HL-60 (cell line): ENCODE data around the gene TAGLN3.

Experiments used
- DNase-seq, 2 experiments: peaks; one replicate each; pipeline ENCODE4 v3.0.0-alpha.2; 2010 to 2020; ENCODE audit warnings: low read depth in 1 of 2, low spot score in 1 of 2
- H3K27ac ChIP-seq: fragments of 250-450 bp; sonication (Bioruptor Pico); replicated peaks from 2 replicates; pipeline ENCODE4 v1.5.1; 2020; ENCODE audit warnings: mild to moderate bottlenecking, moderate library complexity
- H3K27me3 ChIP-seq: fragments of 250-450 bp; sonication (Bioruptor Pico); 2 replicates; pipeline ENCODE4 v1.5.1; 2021; ENCODE audit warnings: mild to moderate bottlenecking, moderate library complexity; ENCODE audit not compliant: insufficient read depth, poor library complexity, severe bottlenecking
- H3K4me3 ChIP-seq: replicated peaks from 2 replicates; pipeline ENCODE4 v1.5.1; 2011; ENCODE audit warnings: mild to moderate bottlenecking, control low read depth, low read length; ENCODE audit not compliant: insufficient read depth
- GABPA ChIP-seq: IDR thresholded peaks from 2 replicates; pipeline ENCODE4 v1.6.1; 2012; ENCODE audit warnings: low read depth
- POLR2AphosphoS5 ChIP-seq: IDR thresholded peaks from 2 replicates; pipeline ENCODE4 v1.6.1; 2012; ENCODE audit warnings: low read depth
- REST ChIP-seq: IDR thresholded peaks from 2 replicates; pipeline ENCODE4 v1.6.1; 2012; ENCODE audit warnings: low read depth; ENCODE audit not compliant: insufficient replicate concordance
- SPI1 ChIP-seq: IDR thresholded peaks from 2 replicates; pipeline ENCODE4 v1.6.1; 2012; ENCODE audit warnings: low read depth, mild to moderate bottlenecking, borderline replicate concordance
- TF ChIP-seq, protein P1 (sequence below): IDR thresholded peaks from one replicate; pipeline ENCODE4 v1.5.1; 2011; ENCODE audit warnings: low read length, control low read depth, inconsistent platforms; ENCODE audit not compliant: insufficient read depth

The TAGLN3 gene

DNA sequence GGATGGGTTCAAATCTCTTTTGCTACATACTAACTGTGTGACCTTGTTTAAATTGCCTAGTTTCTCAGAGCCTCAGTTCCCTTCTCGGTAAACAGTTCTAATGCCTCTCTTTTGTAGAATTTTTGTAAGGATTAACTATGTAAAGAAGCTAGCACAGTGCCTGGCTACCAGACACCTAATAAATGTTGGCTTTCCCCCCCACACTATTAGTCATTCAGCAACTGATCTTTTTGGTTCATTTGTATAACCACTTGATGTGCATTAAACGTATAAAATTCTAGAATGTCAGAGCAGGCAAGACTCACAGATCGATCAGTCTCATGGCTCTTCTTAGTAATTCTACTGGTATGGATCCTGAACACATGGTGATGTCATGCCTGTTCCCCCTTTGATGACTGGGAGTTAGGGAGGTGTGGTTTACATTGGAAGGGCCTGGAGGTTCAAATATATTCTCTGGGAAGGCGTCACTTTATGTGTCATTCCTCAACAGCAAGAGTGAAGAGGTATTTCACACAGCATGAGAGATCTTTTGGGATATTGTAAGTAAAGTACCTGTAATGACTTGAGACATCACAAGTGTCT, 6.5 kb downstream of the TAGLN3 start:
- TF ChIP-seq SPI1: no peak
- no peak for TF ChIP-seq POLR2AphosphoS5
- no peak for TF ChIP-seq GABPA
- TF ChIP-seq, protein P1, sequence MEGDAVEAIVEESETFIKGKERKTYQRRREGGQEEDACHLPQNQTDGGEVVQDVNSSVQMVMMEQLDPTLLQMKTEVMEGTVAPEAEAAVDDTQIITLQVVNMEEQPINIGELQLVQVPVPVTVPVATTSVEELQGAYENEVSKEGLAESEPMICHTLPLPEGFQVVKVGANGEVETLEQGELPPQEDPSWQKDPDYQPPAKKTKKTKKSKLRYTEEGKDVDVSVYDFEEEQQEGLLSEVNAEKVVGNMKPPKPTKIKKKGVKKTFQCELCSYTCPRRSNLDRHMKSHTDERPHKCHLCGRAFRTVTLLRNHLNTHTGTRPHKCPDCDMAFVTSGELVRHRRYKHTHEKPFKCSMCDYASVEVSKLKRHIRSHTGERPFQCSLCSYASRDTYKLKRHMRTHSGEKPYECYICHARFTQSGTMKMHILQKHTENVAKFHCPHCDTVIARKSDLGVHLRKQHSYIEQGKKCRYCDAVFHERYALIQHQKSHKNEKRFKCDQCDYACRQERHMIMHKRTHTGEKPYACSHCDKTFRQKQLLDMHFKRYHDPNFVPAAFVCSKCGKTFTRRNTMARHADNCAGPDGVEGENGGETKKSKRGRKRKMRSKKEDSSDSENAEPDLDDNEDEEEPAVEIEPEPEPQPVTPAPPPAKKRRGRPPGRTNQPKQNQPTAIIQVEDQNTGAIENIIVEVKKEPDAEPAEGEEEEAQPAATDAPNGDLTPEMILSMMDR: no peak
- no peak for TF ChIP-seq REST
- DNase-seq: no peak
- no peak overlapping the region for H3K4me3 ChIP-seq
- H3K27ac ChIP-seq: no peak overlapping the region
- peaks cover 3% of the 10 kb centered on the region for H3K27me3 ChIP-seq

DNA sequence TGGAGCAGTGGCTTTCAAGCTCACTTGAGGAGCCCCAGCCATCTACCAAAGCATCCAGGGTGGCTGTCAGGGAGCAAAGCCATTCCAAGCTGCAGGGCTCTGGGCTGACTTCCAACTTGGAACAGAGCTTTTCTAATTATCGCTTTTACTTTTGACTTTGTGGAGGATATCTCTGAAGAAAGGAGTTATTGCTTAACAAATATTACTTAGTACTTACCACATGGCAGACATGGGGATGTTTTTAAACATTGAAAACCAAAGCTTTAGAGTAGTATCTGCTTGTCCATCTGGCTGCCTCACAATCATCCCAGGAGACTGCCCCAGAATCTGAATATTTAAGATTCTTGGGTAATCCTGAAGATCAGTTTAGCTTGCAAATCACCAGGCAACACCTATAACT, 8.9 kb downstream of the TAGLN3 start:
- TF ChIP-seq, protein P1: no peak
- TF ChIP-seq GABPA: no peak
- TF ChIP-seq REST: no peak
- TF ChIP-seq SPI1: no peak
- no peak for TF ChIP-seq POLR2AphosphoS5
- no peak for DNase-seq
- H3K4me3 ChIP-seq: no peak overlapping the region
- H3K27ac ChIP-seq: no peak overlapping the region
- H3K27me3 ChIP-seq: peaks cover 3% of the 10 kb centered on the region

GRCh38 chr3:112009670-112010069, 10.9 kb downstream of the TAGLN3 start:
- no peak overlapping the region for H3K4me3 ChIP-seq
- no peak for DNase-seq
- peaks cover 3% of the 10 kb centered on the region for H3K27me3 ChIP-seq
- TF ChIP-seq REST (no peak), SPI1 (no peak), GABPA (no peak), POLR2AphosphoS5 (no peak)
- TF ChIP-seq, protein P1: no peak
- no peak overlapping the region for H3K27ac ChIP-seq
